Activated CD8-positive, alpha-beta memory T cell treated with anti-CD3 and anti-CD28 coated beads for 36 hours (primary cell): ENCODE results near the gene SCN5A. TPM values are rescaled to one million over a fixed set of nuclear protein-coding genes. Genes with fewer than 3 reads are reported as not detected.

ENCODE experiments used
- CTCF ChIA-PET: fragments of 350-600 bp; sonication (Branson Sonifier 250); formaldehyde crosslinking; loops from one replicate; lab custom pipeline; 2021; ENCODE audit warnings: antibody characterized with exemption; lab: Charles Lee
- POLR2A ChIA-PET: fragments of 350-600 bp; sonication (Branson Sonifier 250); formaldehyde crosslinking; loops from one replicate; lab custom pipeline; 2021; ENCODE audit warnings: antibody characterized with exemption; lab: Charles Lee
- total RNA-seq, 2 experiments: library from RNA; stranded (reverse); gene quantifications; one replicate each; pipeline ENCODE4 v1.2.3, GENCODE V29; 2021

The SCN5A gene
- total RNA-seq, 2 experiments from 2014 or later: 0.63 to 0.72 TPM

DNA sequence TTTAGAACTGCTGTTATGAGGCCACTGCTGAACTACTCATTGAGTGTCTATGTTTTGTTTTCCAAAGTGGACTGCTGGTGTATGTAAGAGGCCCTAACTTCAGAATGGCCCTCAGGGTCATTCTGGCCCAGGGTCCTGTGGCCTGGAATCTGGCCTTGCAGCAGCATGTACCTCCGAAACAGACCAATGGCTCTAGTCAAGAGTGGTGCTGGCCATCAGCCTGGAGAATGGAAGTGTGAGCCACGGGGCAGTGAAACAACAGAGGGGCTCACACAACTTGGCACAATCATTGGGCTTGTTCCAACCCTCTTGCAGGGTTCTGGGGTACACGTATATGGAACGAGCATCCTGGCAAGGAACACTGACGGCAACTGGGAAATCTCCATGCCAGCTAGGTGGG is 40.5 kb downstream of the SCN5A start:
- ChIA-PET POLR2A (no interaction called here), CTCF (no interaction called here)

DNA sequence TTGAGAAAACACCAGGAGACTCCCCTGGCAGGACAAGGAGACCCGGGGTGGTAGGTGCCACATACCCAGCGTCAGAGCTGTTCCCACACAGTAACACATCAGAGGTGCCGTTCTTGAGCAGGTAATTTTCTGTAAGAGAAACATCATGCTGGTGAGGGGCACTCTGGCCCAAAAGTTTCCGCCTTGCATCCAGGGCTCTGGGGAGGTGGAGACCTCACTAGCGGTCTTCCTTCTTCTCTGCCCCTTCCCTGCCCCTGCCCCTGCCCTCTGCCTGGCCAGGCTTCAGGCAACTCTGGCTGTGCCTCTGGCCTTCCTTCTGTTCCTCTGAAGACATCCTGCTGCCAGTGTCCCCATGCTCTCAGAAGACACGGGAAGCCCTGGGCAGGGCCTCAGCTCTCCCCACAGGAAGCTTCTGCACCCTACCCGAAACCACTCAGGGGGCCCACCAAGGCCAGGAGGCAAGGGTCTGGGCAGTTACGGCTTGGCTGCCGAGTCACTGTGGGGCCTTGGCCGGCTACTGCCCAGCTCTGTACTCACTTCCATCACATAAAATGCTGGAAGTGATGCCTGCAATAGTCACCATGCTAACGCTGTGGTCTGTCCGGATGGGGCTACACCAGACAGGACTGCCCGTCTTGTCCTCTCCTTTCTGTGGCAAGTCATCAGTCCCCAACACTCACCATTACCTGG is 41.3 kb downstream of the SCN5A start:
- CTCF ChIA-PET: no interaction called here
- POLR2A ChIA-PET: no interaction called here

DNA sequence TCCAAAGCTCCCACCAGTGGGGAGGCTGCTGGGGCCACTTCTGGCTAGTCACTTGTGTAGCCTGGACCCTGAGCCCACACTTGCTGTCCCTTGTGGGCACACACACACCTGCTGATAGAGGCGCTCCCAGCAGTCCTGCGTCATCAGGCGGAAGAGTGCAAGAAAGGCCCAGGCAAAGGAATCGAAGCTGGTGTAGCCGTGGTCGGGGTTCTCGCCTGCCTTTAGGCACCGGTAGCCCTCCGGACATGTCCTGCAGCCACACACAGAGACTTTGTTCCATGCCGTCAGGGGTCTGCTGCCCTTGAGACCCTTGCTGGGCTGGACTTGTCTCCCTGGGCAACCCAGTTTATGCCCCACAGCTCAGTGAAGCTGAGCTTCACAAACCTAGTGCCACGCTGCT is 42.9 kb downstream of the SCN5A start:
- CTCF ChIA-PET: no interaction called here

DNA sequence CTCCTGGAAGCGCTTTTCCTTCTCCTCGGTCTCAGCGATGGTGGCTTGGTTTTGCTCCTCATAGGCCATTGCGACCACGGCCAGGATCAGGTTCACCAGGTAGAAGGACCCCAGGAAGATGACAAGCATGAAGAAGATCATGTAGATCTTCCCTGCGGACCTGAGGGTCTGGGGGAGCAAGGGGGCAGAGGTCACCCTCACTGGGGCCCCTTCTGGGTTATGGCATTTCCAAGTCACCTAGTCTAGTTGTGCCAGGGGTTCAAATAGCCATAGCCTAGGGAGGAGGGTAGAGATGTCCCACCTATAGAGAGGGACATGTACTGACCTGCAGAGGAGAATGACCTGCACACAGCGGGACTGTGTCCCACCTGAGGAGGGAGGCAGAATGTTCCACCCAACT is 43.5 kb downstream of the SCN5A start:
- POLR2A ChIA-PET: no interaction called here
- CTCF ChIA-PET: no interaction called here

More for the DNA sequence above, 42.9 kb downstream of the SCN5A start:
- POLR2A ChIA-PET: no interaction called here

DNA sequence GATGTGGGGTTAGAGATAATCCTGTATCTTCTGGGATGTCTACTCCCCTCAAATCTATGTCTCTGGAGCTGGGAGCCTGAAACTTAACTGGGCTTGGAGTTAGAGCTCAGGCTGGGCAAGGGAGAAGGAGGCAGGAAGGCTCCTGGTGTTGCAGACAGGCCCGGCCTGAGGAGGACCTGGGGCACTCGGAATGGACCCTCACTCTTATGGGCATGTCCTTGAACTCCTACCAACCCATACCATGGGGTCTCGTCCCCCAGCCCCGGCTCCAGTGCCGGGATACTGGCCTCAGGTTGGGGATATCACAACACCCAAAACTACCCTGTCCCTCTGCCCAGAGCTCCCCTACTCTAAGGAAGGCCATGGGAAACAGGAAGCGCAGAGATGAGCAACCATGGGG is 45.2 kb downstream of the SCN5A start:
- CTCF ChIA-PET: no interaction called here
- POLR2A ChIA-PET: no interaction called here

DNA sequence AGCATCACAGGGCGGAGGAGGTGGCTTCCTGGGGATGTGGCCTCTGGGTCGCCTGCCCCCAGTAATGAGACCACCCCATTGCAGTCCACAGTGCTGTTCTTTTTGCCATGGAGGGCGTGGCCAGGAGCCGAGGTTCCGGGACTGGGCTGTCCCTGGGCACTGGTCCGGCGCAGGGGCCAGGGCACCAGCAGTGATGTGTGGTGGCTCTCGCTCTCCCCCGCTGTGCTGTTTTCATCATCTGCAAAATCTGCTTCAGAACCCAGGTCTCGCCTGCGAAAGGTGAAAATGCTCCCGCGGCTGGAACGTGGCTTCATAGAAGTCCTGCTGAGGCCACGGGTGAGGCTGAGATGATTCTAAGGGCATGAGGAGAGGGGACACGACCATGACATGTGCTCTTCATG is 45.8 kb downstream of the SCN5A start:
- POLR2A ChIA-PET: no interaction called here
- CTCF ChIA-PET: no interaction called here

DNA sequence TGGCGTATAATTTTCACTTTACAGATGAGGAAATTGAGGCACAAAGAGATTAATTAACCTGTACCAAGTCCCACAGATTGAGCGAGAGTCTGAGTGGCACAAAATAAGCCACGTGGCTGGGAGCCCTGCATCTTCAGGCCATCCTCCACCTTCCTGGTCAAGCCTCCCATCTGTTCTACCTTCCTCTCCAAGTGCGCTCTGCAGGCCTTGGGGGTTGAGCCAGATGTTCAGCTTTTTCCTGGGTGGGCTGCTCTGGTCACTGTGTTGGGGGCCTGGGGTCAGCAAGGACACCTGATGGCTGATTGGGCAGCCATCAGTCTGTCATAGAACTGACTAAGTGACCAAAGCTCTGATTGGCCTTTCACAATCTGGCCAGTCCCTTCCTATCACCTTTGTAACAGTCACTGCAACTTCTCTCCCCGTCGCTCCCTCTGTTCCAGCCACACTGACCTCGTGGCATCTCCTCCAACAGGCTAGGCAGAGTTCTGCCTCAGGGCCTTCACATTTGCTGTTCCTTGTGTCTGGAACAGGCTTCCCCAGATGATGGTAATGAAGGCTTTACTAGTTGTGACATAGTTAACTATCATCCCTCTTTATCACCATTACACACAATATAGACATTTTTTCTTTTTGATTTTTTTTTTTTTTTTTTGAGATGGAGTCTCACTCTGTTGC is 46.8 kb downstream of the SCN5A start:
- CTCF ChIA-PET: no interaction called here

DNA sequence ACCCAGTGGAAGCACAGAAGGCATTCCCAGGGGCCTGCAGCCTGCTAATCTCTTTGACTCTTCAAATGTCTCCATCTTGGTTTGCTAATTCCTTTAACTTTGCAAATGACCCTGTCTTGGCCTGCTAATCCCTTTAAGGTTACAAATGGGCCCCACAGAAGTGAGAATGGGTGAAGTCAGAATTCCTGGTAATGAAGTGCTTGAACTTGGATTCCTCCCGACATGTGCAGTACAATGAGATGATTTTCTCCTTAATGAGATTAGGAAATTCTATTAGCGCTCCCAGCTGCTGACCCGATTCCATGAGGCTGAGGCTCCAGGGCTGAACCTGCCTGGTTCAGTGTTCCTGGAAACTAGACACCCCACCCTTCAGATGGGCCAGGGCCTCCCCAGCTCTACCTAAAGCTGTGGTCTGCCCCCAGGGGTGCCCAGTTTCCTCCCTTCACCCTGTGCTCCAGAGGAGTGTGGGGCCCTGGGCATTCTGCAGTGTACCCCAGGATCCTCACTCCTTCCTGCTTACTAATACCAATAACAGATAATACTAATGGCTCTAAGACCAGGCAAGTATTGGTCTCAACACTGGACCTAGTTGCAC is 47.4 kb downstream of the SCN5A start:
- CTCF ChIA-PET: no interaction called here
- POLR2A ChIA-PET: no interaction called here

More for the DNA sequence above, 46.8 kb downstream of the SCN5A start:
- POLR2A ChIA-PET: no interaction called here

DNA sequence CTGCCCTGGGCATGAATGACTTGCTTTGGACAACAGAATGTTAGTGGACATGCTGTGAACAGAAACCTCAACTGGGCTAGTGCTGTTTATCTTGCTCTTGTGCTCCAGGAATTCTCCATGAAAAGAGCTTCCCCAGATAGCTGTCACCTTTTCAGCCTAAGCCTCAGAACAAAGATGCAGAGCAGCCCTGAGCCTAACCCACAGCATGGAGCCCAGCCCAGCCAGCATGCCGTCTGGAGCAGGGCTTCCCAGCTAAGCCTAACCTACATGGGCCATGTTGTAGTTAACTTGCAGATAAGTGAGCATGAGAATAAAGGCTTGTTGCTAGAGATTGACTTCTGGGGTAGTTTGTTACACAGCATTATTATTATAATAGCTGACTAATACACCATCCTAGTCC is 48.9 kb downstream of the SCN5A start:
- CTCF ChIA-PET: no interaction called here
- POLR2A ChIA-PET: no interaction called here

DNA sequence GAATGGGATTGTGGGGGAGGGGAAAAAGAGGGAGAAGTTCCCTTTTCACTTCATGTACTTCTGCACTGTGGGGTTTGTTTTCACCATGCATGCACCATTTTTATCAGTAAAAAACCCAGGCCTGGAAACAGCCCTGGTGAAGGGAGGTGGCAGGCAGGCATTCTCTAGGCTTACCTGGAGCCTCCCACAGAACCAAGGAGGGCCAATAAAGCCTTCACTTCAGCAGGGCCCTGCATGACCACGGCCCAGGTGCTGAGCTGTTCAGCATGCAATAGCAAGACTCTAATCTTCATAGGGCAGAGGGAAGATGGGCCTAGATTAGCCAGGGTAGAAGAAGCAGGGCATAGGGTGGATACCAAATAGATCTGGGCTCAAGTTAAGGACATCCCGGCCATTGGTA is 49.6 kb downstream of the SCN5A start:
- CTCF ChIA-PET: no interaction called here
- POLR2A ChIA-PET: no interaction called here

DNA sequence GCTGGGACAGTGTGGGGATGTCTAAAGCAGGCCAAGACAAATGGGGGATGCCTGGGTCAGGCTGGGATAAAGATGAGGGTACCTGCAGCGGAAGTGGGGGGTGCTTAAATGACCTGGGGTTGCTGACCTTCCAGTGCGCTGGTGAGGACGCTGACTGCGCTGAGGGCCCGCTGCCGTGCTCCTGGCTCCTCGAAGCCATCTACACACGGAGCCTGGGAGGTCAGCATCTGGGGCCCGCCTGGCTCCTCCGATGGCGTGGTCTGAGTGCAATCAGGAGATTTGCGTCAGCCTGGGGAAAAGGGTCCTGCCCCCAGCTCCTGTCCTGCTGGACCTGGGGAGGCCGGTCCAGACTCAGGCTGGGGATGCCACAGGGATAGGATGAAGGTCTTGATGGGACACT is 50.7 kb downstream of the SCN5A start:
- CTCF ChIA-PET: no interaction called here

DNA sequence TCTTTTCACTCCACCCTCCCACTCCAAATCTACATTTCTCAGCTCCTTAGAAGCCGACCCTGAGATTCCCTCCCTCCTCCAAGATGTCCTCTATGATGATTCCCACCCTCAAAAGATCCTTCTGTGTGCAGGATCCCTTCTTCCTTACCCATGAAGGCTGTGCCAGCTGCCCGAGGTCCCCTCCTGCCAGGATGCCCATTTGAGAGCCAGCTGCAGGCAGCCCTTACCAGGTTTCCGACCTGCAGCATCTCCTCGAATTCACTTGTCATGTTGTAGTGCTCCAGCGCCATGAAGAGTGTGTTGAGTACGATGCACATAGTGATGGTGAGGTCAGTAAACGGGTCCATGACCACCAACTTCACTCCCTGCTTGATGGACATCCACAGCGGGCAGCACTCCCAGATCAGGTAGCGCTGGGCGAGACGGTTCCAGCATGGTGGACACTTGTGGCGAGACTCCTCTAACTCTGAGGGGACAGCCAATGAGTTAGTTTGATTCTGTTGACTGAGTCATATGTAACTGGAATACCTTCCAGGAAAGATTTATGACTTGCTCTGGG is 51.9 kb downstream of the SCN5A start:
- CTCF ChIA-PET: no interaction called here
- POLR2A ChIA-PET: no interaction called here

More for the DNA sequence above, 50.7 kb downstream of the SCN5A start:
- POLR2A ChIA-PET: no interaction called here

DNA sequence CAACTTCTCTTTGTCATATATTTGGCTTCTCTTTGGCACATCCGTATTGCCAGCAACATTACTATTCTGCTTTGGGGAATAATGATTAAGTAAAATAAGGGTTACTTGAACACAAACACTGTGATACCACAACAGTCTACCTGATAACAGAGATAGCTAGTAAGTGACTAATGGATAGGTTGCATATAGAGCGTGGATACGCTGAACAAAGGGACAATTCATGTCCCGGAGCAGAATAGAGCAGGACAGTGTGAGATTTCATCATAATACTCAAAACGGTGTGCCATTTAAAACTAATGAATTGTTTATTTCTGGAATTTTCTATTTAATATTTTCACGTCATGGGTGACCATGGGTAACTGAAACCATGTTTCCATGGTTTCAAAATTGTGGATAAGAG is 54.1 kb downstream of the SCN5A start:
- CTCF ChIA-PET: no interaction called here

DNA sequence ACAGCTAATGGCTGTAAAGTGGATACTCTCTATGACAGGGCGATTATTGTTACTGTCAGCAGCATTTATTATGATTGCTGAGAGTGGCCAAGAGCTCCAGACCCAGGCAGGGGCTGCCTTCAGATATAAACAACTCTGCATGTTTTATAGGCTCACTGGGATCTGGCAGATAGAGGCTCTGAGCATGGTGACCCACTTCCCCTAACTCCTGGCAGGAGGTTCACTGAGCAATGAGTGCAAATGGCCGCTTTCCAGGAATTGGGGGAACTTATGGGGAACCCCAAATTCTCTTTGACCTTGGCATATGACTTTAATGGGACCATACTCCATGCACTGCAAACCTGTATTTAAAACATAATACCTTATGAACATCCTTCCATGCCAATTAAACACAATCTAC is 59.0 kb downstream of the SCN5A start:
- CTCF ChIA-PET: no interaction called here
- POLR2A ChIA-PET: no interaction called here

More for the DNA sequence above, 54.1 kb downstream of the SCN5A start:
- POLR2A ChIA-PET: no interaction called here

DNA sequence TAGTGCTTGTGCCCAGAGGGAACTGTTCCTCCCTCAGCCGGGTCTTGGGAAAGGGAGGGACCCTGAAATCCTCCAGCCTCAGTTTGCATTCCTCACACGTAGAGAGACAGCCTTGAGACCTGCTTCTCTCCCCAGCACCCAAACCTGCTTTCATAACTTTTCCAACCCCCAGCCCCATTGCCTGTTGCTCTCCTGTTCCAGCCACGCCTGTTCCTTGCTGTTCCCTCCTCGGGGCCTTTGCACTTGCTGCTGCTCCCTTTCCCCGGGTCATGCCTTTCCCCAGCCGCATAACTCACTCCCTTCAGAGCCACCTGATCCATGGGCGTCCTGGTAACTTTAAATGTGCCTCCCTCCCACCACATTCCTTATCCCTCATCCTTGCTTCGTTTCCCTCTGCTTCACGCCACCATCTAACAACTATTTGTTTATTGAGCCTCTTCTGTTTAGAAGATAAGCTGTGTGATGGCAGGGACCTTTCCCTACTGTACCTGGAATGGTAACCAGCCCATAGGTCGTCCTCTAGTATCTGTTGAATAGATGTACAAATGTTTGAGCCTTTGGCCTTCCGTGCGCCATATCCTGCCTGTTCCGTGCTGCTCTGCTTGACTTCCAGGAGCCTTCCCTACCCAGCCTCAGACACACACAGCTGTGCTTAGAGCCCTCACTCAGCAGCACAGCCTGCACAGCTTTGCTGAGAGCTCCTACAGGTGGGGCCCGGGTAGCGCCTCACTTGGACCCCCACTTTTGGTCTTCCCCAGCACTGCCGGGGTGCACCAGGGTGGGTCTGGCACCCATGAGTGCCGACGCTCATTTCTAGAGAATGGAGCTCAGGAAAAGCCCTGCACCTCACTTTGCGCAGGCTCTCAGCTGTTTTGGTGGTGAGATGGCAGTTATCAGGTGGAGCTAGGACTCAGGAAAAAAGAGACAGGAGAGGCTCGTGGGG is 60.2 kb downstream of the SCN5A start:
- CTCF ChIA-PET: no interaction called here
- POLR2A ChIA-PET: no interaction called here

DNA sequence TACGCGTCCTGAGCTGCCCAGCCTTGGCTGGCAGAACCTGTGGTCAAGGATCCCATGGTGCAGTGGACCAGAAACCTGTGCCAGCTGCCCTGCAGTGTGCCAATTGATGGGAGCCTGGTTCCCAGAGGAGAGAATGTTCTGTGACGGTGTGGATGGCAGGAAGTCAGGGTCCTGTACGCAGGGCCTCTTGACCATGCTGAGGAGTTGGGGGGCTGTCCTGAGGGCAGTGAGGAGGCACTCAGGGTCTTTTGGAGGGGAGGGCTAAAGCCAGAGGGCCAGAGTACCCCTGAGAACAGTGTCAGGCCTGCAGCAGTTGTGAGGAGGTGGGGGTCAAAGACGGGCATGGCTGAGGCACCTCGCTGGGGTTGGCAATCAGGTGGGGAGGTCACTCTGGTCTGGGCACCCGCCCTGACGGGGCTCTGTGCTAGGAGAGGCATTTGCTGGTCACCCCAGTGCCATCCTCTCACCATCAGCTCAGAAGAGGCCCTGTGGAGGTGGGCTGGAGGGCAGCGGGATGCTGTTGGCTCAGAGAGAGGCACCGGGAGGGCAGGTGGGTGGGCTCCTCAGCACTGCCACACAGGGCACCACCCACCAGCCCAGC is 61.0 kb downstream of the SCN5A start:
- POLR2A ChIA-PET: no interaction called here
- CTCF ChIA-PET: no interaction called here

DNA sequence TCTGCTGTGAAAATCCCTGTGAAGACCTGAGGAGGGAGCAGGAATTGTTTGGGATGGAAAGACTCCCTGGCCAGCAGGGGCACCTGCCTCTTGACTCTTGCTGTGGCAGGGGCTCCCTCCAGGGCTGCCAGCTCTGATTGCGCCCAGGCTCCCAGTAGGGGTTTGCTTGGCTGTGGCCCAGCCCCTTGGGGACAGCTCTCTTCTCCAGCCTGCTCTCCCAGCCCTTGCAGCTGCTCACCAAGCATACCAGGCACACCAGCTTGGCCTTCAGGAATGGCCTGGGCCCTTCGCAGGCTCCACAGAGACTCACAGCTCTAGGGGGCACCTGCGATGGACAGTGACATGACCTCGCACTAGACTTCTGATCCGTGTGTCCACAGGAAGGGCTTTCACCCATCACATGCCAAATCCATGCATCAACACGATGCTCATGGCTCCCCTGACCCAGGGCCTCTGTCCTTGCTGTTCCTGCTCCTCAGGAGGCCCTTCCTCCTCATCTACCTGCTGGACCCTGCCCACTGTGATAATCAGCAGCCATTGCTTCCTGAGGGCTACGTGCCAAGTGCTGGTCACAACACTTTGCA is 61.8 kb downstream of the SCN5A start:
- POLR2A ChIA-PET: no interaction called here
- CTCF ChIA-PET: no interaction called here

DNA sequence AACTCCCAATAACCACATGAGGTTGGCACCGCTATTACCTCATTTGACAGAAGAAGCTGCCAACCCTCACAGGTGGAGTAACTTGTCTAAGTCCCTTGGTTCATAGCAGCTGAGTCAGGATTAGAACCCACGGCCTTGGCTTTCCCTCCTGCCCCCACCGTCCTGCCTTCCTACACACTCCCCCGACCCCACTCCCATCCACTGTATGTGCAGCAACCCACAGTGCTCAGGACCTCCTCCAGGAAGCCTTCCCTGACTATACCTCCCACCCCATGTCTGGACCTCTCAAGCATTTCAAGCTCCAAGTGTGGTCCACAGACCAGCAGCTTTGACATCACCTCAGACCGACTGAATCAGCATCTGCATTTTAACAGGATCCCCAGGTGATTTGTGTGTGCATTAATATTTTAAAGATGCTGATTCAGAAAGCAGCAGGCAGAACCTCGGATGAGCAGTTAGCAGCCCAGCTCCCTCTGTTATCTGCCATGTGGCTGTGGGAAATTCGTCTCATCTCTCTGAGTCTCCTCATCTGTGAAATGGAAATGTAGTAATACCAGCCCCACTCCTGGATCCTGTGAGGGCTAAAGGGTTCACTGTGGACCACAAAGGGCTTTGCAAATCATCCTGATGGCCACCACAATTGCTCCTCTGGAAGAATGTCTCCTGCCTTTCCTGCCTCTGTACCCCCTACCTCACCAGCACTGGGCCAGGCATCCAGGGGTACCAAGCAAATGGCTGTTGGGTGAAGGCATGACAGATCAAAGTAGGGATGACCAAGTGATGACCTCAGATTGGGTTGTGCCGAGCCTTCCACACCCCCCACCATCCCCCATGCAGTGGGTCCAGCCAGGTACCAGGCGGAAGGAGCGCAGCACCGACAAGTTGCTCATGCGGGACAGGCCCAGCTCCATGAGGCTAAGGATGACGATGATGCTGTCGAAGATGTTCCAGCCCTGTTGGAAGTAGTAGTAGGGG is 62.7 kb downstream of the SCN5A start:
- ChIA-PET POLR2A (no interaction called here), CTCF (no interaction called here)
